Activated CD4-positive, alpha-beta T cell treated with anti-CD3 and anti-CD28 coated beads, Interleukin-2, Interleukin-6, amounts not matched to agents 100 ng/mL and 50 ng/mL, durations not matched to agents 16 hours and 8 hours (primary cell): ENCODE measurements around the gene SH3TC2.

Experiments
- DNase-seq: peaks from one replicate; pipeline ENCODE4 v3.0.0-alpha.2; 2020

SH3TC2 gene

DNA sequence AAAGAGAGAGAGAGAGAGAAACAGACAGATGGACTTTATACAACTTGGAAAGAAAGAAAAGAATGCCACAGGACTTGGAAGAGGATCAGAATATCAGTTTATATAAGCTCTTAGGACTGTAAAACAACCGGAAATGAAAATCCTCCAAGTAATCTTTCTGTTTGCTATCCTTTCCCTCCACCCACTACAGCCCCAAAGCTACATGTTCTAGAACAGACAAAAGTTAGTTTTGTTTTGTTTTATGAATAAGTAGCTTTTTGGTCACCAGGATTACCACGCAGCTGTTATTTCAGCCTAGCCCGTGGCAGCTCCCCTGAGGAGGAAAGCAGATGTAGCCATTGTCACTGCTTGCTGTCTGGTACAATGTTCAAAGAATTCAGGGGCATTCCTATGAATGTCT, 66.6 kb downstream of the SH3TC2 start:
- no peak for DNase-seq

DNA sequence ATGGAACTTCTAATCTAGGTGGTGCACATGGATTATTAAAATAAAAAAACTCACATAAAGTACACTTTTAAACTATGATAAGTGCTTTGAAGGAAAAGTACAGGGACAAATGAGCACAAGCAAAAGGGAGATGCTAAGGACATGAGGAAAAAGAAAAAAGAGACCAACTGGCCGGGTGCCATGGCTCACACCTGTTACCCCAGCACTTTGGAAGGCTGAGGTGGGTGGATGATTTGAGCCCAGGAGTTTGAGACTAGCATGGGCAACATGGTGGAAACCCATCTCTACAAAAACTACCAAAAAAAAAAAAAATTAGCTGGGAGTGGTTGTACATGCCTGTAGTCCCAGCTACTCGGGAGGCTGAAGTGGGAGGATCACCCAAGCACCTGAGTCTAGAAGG, 67.1 kb downstream of the SH3TC2 start:
- no peak for DNase-seq

DNA sequence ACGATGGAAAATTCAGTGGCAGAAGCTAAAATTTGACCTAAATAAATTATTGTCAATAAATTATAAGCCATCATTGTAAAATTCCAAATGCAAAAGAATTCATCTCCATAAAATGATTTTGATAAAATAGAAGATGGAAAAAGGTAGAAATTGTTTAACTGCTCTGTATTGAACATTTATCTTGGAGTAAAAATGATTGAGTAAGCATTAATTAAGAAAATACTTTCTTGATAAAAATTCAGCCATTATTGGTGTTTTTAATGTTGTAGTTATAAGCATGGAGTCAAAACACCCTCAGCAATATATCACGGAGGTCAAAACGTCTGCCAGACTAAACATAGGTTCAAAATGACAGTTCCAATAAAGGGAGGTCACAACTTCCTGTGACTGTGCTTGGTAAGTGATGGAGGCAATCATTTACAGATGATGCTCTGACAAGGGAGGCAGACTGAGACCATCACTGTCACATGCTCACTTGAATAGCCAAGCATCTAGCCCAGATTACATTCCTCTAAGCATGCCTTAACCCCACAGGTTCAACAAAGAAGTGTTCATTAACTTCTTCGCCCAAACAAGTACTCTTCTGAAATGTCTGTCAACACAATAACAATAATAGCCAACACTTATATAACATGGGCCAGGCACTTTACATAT, 69.5 kb downstream of the SH3TC2 start:
- DNase-seq, result no peak

DNA sequence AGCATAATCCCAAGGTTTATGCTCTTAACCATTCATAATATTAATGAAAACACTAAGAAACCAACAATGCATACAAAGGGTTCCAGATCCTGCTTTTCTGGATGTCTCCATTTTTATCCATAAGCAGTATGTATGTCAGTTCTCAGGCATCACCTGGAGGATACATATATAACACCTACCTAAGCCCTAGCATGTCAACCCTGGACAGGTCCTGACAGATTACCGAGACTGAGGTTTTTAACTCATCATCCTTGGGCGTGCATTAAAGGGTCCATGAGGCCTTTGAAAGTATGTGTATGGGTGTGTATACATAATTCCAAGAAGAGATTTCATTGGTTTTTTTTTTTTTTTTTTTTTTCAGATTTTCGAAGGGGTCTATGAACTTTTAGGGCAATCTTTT, 70.6 kb downstream of the SH3TC2 start:
- no peak for DNase-seq

DNA sequence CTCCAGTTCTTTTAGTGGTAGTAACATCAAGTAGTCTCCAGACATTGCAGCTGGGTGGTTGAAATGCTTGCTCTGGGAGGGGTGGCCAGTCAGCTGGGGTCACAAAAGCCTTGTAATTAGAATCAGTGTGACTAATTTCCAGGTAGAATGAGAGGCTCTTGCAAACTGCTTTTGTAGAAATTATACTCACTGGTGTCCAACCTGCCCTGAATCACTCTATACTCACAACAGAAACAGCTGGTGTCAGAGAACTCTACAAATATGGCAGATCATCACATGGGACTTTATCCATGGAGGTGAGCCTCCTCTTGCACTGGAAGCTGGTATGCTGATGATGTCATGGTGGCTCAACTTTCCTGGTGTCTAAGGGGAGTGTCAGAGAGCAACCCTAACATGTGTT, 71.3 kb downstream of the SH3TC2 start:
- no peak for DNase-seq

GRCh38 chr5:148990817-148991216, 72.0 kb downstream of the SH3TC2 start:
- no peak for DNase-seq

DNA sequence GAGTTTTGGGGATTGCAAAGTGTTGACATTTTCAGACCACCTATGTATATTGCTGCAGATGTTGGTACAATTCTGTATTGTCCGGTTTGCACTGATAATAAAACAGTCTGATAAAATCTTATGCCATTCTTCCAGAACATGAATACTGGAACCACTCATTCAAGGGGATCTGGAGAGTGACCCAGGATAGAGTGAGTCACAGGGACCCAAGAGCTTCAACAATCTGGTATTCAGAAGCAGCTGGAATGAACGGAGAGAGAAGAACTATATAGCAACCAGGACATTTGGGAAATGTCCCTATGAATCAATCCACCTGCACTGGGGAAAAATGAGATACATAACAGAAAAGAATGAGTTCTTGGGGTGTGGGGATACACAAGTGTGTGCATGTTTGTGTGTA, 73.3 kb downstream of the SH3TC2 start:
- no peak for DNase-seq

GRCh38 chr5:148988328-148988727, 74.5 kb downstream of the SH3TC2 start:
- no peak for DNase-seq

DNA sequence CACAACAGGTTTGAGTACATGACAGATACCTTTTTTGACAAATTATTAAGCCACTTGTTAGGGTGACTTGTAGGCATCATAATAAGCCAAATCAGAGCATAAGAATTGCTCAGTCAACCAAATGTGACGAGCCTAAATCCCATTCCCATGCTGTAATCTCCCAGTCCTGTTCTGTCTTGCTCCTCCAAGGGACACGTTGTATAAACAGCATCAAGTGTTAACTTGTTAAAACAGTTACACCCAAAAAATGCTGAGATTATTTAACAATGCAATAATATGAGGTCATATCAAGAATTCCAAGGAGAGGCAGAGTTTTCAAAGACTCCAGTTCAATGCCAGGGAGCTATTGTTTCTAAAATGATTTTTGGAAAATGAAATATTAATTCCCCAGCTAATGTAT, 76.2 kb downstream of the SH3TC2 start:
- no peak for DNase-seq

DNA sequence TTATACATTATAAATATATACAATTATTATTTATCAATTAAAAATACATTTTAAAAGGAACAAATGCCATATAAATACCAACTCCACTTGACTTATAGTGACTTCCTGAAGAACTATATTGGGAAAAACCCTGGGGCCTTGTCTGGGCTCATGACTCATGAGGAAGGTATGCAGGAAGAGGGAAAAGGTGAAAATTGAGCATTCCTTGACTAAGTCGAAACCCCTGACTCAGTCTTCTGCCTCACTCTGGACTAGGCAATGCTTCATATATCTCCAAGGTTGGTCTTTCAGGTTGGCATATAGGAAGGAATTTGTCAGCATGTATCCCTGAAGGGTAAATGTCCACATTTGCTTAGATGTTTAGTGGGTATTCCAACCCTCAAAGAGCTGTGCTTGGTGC, 78.5 kb downstream of the SH3TC2 start:
- no peak for DNase-seq

- DNase-seq, result no peak
Measured at GRCh38 chr5:148981353-148981752, 81.5 kb downstream of the SH3TC2 start.

DNA sequence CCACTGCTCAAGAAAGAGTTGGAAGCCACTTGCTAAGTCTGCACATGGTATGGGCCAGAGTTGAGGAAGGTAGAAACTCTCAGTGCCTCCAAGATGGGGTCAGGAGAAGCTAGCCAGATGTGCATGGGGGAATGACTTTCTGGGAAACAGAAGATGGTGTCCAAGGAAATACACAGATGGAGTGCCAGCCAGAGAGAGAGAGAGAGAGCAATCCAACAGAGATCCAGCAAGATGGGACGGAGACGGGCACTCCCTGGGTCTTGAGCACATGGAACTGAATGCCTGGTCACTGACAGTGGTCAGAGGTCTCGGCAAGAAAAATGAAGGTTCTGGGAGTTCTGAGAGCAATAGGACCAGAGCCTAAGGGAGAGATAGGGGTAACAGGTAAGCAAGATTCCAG, 82.1 kb downstream of the SH3TC2 start:
- DNase-seq, result no peak

DNA sequence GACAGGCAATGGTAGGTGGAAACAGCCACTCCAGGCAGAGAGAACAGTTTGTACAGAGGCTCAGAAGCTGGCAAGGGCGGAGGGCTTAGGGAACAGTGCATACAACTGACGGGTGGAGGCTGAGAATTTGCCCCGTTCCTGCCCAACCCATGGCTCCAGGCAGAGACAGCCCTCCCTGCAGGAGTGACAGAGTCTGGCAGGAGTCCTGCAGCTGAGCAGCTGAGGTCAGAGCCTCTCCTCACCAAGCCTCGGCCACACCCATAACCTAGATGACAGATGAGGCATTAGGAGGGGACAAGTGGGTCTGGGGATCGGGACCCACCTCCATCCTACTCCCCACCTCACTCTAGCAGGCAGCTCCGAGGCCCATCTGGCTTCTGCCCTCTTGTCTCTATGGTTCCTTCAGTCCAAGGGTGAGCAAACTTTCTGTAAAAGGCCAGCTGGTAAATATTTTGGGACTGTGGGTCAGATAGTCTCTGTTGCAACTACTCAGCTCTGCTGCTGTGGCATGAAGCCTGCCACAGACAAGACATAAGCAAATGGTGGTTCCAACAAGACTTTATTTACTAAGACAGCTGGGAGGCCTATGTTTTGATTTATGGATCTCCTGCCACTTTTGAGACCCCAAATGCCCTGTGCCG, 83.7 kb downstream of the SH3TC2 start:
- no peak for DNase-seq

- DNase-seq, result no peak
Measured at GRCh38 chr5:148978370-148979082, 84.3 kb downstream of the SH3TC2 start.

DNA sequence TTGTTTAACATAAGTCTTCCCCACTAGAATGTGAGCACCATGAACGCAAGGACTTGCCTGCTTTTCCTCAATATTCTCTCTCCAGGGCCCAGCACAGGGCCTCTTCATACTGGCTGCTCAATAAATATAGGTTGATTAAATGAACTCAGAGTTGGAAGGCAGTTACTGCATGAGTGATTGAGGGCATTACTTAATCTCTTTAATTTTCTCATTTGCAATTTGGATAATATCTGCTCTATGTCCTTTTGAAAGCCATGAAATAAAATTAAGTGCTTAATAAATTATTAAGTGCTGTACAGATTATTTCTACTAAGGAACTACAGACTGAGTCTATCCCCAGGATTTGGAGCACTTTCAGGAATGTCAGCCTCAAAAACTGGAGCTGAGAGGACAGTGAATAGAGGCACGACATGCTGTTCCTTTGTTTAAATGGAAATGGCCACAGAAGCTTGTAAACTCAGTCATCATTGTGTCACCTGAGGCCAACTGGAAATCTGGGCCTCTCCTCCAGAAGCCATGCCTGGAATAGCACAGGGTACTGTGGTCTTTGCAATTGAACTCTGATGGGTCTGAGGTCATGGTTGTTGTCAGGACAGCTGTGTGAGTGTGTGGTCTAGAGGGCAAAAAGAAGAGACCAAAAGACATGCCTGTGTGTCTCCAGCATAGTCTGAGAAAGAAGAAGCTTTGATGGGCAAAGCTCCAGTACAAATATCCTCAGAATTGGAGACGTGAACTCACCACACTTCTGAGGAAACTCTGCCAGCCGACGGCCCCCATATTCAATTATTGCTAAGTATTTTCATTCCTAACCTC, 86.1 kb downstream of the SH3TC2 start:
- no peak for DNase-seq

DNA sequence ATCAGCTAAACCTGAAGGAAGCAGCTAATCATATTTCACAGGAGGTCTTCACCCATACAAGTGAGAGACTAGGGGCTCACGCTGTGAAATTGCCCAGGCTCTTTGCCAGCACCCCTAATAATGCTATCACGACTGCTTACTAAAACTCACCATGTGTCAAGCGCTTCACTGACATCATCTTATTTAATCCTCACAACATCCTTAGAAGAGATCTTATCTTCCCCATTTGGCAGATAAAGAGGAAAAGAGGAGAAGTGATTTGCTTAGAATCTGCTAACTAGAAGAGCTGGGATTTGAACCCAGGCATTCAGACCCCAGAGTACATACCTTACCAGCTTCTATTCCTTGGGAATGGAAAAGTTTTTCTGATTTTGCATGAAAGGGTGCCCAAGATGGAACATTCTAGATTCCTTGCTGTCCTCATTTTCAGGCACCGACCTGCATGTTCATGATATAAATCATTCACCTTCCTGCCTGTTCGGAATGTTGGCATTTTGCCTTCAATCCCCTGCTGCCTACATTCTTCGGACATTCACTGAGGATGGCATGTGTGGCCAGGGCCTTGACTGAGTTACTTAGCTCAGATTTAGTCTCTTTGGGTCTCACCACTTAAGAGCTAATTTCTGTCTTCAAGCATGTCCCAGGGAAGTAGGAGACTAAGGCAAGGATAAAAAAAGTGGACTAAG, 88.1 kb downstream of the SH3TC2 start:
- no peak for DNase-seq

GRCh38 chr5:148973455-148973854, 89.4 kb downstream of the SH3TC2 start:
- DNase-seq, result no peak

GRCh38 chr5:148972974-148973374, 89.9 kb downstream of the SH3TC2 start:
- DNase-seq, result no peak

DNA sequence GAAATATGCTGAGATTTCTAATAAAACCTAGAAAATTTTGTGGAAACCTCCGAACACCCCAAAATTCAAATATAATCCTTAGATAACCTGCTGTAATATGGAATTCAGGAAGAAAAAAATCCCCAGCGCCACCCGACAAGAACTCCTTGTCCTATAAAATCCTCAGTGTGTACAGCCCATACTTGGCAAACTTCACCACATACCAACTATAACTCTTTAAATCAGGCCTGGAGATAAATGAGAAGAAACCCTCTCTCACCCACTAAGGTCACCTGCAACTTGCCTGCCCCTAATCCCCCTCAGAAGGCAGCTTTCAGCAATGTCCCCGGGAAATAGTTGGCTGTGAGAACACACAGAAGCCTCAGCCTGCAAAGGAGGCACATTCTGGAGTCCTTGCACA, 90.5 kb downstream of the SH3TC2 start:
- no peak for DNase-seq

DNA sequence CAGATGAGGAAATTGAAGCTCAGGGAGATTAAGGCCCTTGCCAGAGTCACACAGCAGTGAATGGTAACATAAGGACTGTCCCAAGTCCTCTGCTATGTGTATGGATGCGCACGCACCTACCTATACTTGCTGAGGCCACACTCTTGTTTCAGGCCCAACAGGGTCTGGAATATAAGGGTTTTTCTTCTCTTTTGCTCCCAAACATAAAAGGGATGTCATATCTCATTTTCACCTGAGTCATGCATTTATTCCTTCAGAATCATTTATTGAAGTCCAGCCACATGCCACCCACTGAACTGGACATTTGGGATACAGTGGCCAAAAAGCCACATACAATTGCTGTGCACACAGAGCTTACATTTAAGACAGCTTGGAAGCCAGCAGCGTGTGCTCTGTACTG, 92.0 kb downstream of the SH3TC2 start:
- DNase-seq, result no peak

GRCh38 chr5:148970228-148970627, 92.6 kb downstream of the SH3TC2 start:
- no peak for DNase-seq

DNA sequence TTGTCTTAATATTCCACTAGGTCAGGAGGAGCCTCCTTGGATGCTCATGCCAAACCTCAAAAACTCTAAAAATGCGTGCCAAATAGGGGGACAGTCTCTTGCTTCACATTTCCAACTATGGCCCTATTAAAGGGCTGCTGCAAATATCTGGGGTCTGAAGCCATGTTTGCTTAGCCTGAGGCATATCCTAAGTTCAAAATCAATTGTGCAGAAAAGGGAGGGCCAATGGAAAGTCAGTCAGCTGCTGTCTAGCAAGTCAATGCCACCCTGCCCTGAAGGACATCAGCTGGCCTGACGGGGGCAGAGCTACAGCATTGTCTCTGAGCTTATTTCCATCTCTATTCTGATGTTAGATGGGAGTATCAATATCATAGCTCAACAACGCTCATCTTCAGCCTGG, 93.6 kb downstream of the SH3TC2 start:
- no peak for DNase-seq

GRCh38 chr5:148968311-148968710, 94.6 kb downstream of the SH3TC2 start:
- DNase-seq, result no peak
